ENCODE data around the gene SLC22A1. TPM values are rescaled to one million over a fixed set of nuclear protein-coding genes. Genes with fewer than 3 reads are reported as not detected.
"Not testable (repeated sequence)": the region's sequence is repeated elsewhere in the genome, so short reads cannot be mapped to it uniquely, and the experiment has no call there.

SLC22A1 gene
- total RNA-seq, 1 donor from 2014 or later, result not detected

- FAIRE-seq, result no peak
These were observed 2.9 kb upstream of the SLC22A1 start for GRCh38 chr6:160118620-160119229.

GRCh38 chr6:160120087-160120486, 1.5 kb upstream of the SLC22A1 start:
- DNase-seq (ENCODE audit: low spot score in 2 of 2) (no peak), FAIRE-seq (no peak)

More at GRCh38 chr6:160118620-160119229, 2.9 kb upstream of the SLC22A1 start:
- no peak for DNase-seq (ENCODE audit: low spot score in 2 of 2)

GRCh38 chr6:160121981-160122380, 366 bp downstream of the SLC22A1 start:
- FAIRE-seq, result no peak
- DNase-seq (ENCODE audit: low spot score in 2 of 2), result no peak

GRCh38 chr6:160122744-160123143, 1.1 kb downstream of the SLC22A1 start:
- FAIRE-seq (no peak), DNase-seq (ENCODE audit: low spot score in 2 of 2) (no peak)

- FAIRE-seq, result no peak
These were observed 2.4 kb downstream of the SLC22A1 start for GRCh38 chr6:160124007-160124406.

GRCh38 chr6:160124605-160125004, 3.0 kb downstream of the SLC22A1 start:
- no peak for DNase-seq (ENCODE audit: low spot score in 2 of 2)
- no peak for FAIRE-seq

More at GRCh38 chr6:160124007-160124406, 2.4 kb downstream of the SLC22A1 start:
- DNase-seq (ENCODE audit: low spot score in 2 of 2), result no peak

- not testable (repeated sequence) for DNase-seq (ENCODE audit: low spot score in 2 of 2); FAIRE-seq
These were observed 3.5 kb downstream of the SLC22A1 start for GRCh38 chr6:160125105-160125504.

GRCh38 chr6:160127270-160128124, 5.9 kb downstream of the SLC22A1 start:
- FAIRE-seq, result no peak
- no peak for DNase-seq (ENCODE audit: low spot score in 2 of 2)

GRCh38 chr6:160128125-160128683, 6.6 kb downstream of the SLC22A1 start:
- DNase-seq (ENCODE audit: low spot score in 2 of 2), result no peak
- no peak for FAIRE-seq

GRCh38 chr6:160128879-160129516, 7.4 kb downstream of the SLC22A1 start:
- FAIRE-seq (no peak), DNase-seq (ENCODE audit: low spot score in 2 of 2) (no peak)

- DNase-seq (ENCODE audit: low spot score in 2 of 2) (no peak), FAIRE-seq (no peak)
These were observed 8.4 kb downstream of the SLC22A1 start for GRCh38 chr6:160129881-160130615.

GRCh38 chr6:160130729-160131484, 9.3 kb downstream of the SLC22A1 start:
- DNase-seq (ENCODE audit: low spot score in 2 of 2), result no peak
- FAIRE-seq, result no peak

GRCh38 chr6:160131636-160132296, 10.2 kb downstream of the SLC22A1 start:
- FAIRE-seq (no peak), DNase-seq (ENCODE audit: low spot score in 2 of 2) (no peak)

- FAIRE-seq (no peak), DNase-seq (ENCODE audit: low spot score in 2 of 2) (no peak)
These were observed 10.7 kb downstream of the SLC22A1 start for GRCh38 chr6:160132297-160132637.

- FAIRE-seq, result no peak
- no peak for DNase-seq (ENCODE audit: low spot score in 2 of 2)
These were observed 11.2 kb downstream of the SLC22A1 start for GRCh38 chr6:160132776-160133338.

- FAIRE-seq (no peak), DNase-seq (ENCODE audit: low spot score in 2 of 2) (no peak)
These were observed 12.1 kb downstream of the SLC22A1 start for GRCh38 chr6:160133441-160134336.

- not testable (repeated sequence) for FAIRE-seq; DNase-seq (ENCODE audit: low spot score in 2 of 2)
These were observed 12.7 kb downstream of the SLC22A1 start for GRCh38 chr6:160134337-160134751.
